ENCODE data around the gene ACKR3. TPM values are rescaled to one million over a fixed set of nuclear protein-coding genes. Genes with fewer than 3 reads are reported as not detected.

Gene ACKR3
- total and polyA plus RNA-seq, 2 of the 4 experiments (the other 2 are of a cell fraction): not detected

- intact Hi-C loops (cut with micrococcal nuclease) (no loop called here), dilution Hi-C loops (cut with HindIII; ENCODE audit: low sequenced_read_pairs, unreplicated experiment) (no loop called here), in situ Hi-C loops (cut with MboI; ENCODE audit: low sequenced_read_pairs) (no loop called here)
- ATAC-seq (ENCODE audit: low read depth): no peak
- Histone ChIP-seq H3K4me3 (ENCODE audit: insufficient read depth, low read depth, low read length) (no peak overlapping the region), H4K20me1 (ENCODE audit: insufficient read depth, low read length) (no peaks in the 10 kb centered on the region), H3K9me1 (ENCODE audit: insufficient read depth, low read length) (no peaks in the 10 kb centered on the region), H2AK9ac (replicated peaks; ENCODE audit: low read depth, low read length, poor library complexity) (no peak overlapping the region), H3K4ac (ENCODE audit: low read depth, low read length) (no peak overlapping the region), H2BK120ac (ENCODE audit: low read depth, low read length) (no peak overlapping the region), H2BK15ac (ENCODE audit: low read depth, low read length) (no peak overlapping the region), H3K9ac (ENCODE audit: low read depth, low read length) (no peak overlapping the region), H4K8ac (ENCODE audit: low read depth in 2 of 2, low read length in 2 of 2) (no peak overlapping the region), H3K36me3 (ENCODE audit: control insufficient read depth, insufficient read depth, low read length) (no peaks in the 10 kb centered on the region), H3K18ac (ENCODE audit: low read depth, low read length) (no peak overlapping the region), H2AK5ac (ENCODE audit: low read depth, low read length) (no peak overlapping the region), H3K4me2 (ENCODE audit: low read depth, low read length) (no peak overlapping the region), H2AFZ (replicated peaks; ENCODE audit: low read length, poor library complexity) (no peak overlapping the region), H3K27ac (ENCODE audit: insufficient read depth, low read length) (no peak overlapping the region), H2BK20ac (ENCODE audit: low read depth, low read length) (no peak overlapping the region), H3K27me3 (ENCODE audit: control insufficient read depth, insufficient read depth, low read length) (no peaks in the 10 kb centered on the region; the same call in 1 of the 2 replicates), H3K56ac (ENCODE audit: extremely low read depth, insufficient read depth, low read length) (no peak overlapping the region), H3K14ac (replicated peaks; ENCODE audit: low read depth, low read length) (no peak overlapping the region), H2BK5ac (ENCODE audit: low read depth, low read length, poor library complexity, severe bottlenecking) (no peak overlapping the region), H3K4me1 (ENCODE audit: control insufficient read depth, insufficient read depth, low read length) (no peaks in the 10 kb centered on the region; the same call in 1 of the 2 replicates), H4K5ac (ENCODE audit: low read depth, low read length) (no peak overlapping the region), H4K91ac (ENCODE audit: insufficient read depth, low read depth, low read length) (no peak overlapping the region), H3K9me3 (ENCODE audit: control insufficient read depth, insufficient read depth, low read length) (peaks cover 6% of the 10 kb centered on the region), H3K79me1 (ENCODE audit: low read depth in 1 of 2, low read length in 2 of 2) (no peaks in the 10 kb centered on the region), H3K23ac (ENCODE audit: low read depth, low read length) (no peak overlapping the region)
- no TSS peak for BruUV-seq (replicated peaks)
- no peak for DNase-seq
- POLR2A ChIA-PET (ENCODE audit: unreplicated experiment): no interaction called here
- TF ChIP-seq CHD1 (IDR thresholded peaks at IDR 0.05; ENCODE audit: low read depth, low read length) (no peak), MAFK (IDR thresholded peaks at IDR 0.05; ENCODE audit: low read depth, low read length) (no peak), USF2 (IDR thresholded peaks at IDR 0.05; ENCODE audit: low read depth, low read length) (no peak), CEBPB (IDR thresholded peaks at IDR 0.05; ENCODE audit: low read depth, low read length) (no peak), RAD21 (IDR thresholded peaks at IDR 0.05; ENCODE audit: low read length) (no peak), MAZ (IDR thresholded peaks at IDR 0.05; ENCODE audit: borderline replicate concordance, low read depth, low read length) (no peak), MXI1 (IDR thresholded peaks at IDR 0.05; ENCODE audit: borderline replicate concordance, low read depth, low read length) (no peak), NFE2L2 (IDR thresholded peaks at IDR 0.05; ENCODE audit: low read depth, low read length) (no peak)
- WGBS, 2 experiments (ENCODE audit: extremely low coverage in 2 of 2, insufficient read length in 1 of 2): 61% methylated on average over 4 of the region's 15 CpGs; no CpG with 5 or more reads in 1 of the 2 experiments
- CTCF ChIA-PET: no interaction called here
Measured at GRCh38 chr2:236588932-236589592, 19.4 kb downstream of the ACKR3 start.
